ENCODE measurements around the gene TH.

TH gene

DNA sequence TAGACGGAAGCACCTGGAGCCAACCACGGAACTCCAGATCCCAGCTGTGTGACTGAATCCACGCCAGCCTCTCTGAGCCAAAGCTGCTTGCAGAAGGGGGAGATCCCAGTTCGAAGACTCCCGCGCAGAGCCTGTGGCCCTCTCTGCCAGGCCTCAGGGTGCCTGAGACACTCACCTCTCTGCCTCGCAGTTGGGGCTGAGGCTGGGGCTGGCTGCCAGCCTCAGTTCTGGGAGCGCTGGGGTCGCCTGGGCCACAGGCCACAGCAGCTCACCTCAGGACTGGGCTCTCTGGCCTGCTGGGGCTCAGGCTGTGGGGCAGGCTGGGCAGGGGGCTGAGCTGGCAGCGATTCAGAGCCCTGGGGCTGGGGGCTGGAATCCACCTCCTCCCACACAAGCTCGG, 24.2 kb downstream of the TH start:
- Histone ChIP-seq H3K9me3 (replicated peaks; ENCODE audit: insufficient read depth, low read length) (no peaks in the 10 kb centered on the region), H3K9ac (ENCODE audit: low read length) (no peak overlapping the region), H3K4me3 (ENCODE audit: low read length) (no peak overlapping the region), H3K4me1 (ENCODE audit: low read length) (no peaks in the 10 kb centered on the region), H3K9me2 (replicated peaks; ENCODE audit: insufficient read depth, low read length) (no peaks in the 10 kb centered on the region), H3F3A (ENCODE audit: insufficient read depth, low read length) (no peaks in the 10 kb centered on the region), H2AFZ (ENCODE audit: low read length) (no peak overlapping the region), H4K20me1 (ENCODE audit: insufficient read depth, low read length) (no peaks in the 10 kb centered on the region), H3K4me2 (ENCODE audit: low read depth, low read length) (no peak overlapping the region), H3K27ac (ENCODE audit: low read length) (no peak overlapping the region), H3K79me2 (ENCODE audit: low read length) (no peaks in the 10 kb centered on the region), H3K36me3 (replicated peaks; ENCODE audit: insufficient read depth, low read length) (no peaks in the 10 kb centered on the region), H3K27me3 (replicated peaks; ENCODE audit: insufficient read depth, low read length) (peaks cover 90% of the 10 kb centered on the region)
- TF ChIP-seq EZH2phosphoT487 (IDR thresholded peaks at IDR 0.05; ENCODE audit: low read length) (no peak), EZH2 (optimal IDR thresholded peaks at IDR 0.05; ENCODE audit: low read depth, low read length) (no peak)
- TF ChIP-seq, protein P1, sequence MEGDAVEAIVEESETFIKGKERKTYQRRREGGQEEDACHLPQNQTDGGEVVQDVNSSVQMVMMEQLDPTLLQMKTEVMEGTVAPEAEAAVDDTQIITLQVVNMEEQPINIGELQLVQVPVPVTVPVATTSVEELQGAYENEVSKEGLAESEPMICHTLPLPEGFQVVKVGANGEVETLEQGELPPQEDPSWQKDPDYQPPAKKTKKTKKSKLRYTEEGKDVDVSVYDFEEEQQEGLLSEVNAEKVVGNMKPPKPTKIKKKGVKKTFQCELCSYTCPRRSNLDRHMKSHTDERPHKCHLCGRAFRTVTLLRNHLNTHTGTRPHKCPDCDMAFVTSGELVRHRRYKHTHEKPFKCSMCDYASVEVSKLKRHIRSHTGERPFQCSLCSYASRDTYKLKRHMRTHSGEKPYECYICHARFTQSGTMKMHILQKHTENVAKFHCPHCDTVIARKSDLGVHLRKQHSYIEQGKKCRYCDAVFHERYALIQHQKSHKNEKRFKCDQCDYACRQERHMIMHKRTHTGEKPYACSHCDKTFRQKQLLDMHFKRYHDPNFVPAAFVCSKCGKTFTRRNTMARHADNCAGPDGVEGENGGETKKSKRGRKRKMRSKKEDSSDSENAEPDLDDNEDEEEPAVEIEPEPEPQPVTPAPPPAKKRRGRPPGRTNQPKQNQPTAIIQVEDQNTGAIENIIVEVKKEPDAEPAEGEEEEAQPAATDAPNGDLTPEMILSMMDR (IDR thresholded peaks at IDR 0.05; ENCODE audit: low read length): no peak
- DNase-seq: no peak

DNA sequence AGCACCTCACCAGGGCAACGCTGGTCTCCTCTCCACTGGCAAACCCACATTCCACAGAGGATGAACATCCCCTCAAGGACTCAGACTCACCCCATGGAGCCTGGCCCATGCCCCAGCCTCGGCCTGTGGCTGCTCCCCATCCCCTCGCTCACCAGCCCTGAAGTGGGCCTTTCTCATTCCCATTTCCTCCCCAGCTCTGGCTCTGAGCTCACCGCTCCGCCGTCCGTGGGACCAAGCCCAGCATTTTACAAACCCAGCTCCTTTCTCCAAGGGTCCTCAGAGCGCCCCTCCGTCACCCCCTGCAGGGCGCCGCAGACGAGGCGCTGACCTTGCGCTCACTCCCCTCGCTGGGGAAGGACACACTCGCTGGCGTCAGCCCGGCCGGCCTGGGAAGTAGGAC, 25.6 kb downstream of the TH start:
- TF ChIP-seq EZH2 (optimal IDR thresholded peaks at IDR 0.05; ENCODE audit: low read depth, low read length) (no peak), EZH2phosphoT487 (IDR thresholded peaks at IDR 0.05; ENCODE audit: low read length) (no peak)
- TF ChIP-seq, protein P1 (IDR thresholded peaks at IDR 0.05; ENCODE audit: low read length): no peak
- DNase-seq: no peak
- Histone ChIP-seq H3K27ac (ENCODE audit: low read length) (no peak overlapping the region), H4K20me1 (ENCODE audit: insufficient read depth, low read length) (no peaks in the 10 kb centered on the region), H3K79me2 (ENCODE audit: low read length) (no peaks in the 10 kb centered on the region), H3K9me2 (replicated peaks; ENCODE audit: insufficient read depth, low read length) (no peaks in the 10 kb centered on the region), H3F3A (ENCODE audit: insufficient read depth, low read length) (no peaks in the 10 kb centered on the region), H2AFZ (ENCODE audit: low read length) (no peak overlapping the region), H3K4me2 (ENCODE audit: low read depth, low read length) (no peak overlapping the region), H3K4me1 (ENCODE audit: low read length) (no peaks in the 10 kb centered on the region), H3K9me3 (replicated peaks; ENCODE audit: insufficient read depth, low read length) (no peaks in the 10 kb centered on the region), H3K9ac (ENCODE audit: low read length) (no peak overlapping the region), H3K36me3 (replicated peaks; ENCODE audit: insufficient read depth, low read length) (no peaks in the 10 kb centered on the region), H3K27me3 (replicated peaks; ENCODE audit: insufficient read depth, low read length) (peaks cover 98% of the 10 kb centered on the region), H3K4me3 (ENCODE audit: low read length) (no peak overlapping the region)

DNA sequence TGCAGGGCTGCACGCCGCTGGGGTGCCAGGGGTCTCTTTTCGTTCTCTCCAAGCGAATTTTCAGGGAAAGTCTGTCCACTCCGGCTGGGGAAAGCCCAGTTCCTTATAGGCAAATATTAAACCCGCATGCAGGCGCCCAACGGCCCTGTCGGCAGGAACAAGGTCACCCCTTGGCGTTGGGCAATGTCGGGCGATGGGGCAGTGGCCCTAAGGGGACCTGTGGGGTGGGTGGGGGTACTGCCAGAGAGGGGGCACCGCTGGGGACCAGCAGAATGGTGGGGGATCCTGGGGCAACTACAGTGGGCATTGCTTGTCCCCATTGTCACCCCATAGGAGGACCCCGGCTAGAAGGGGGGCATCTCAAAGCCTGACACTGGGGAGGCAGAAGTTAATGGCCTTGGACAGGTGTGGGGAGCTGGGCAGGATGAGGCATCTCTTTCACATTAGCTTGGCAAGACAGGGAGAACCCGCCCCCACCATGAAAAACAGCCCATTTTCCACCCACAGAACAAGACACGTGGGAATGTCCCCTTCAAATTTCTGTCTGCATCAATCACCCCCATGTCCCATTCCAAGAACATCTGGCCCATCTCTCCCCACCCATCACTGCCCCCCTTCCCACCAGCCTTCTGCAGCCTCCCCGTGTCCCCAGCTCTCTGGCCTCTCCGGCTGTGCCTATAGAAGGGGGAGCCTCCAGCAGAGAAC, 26.9 kb downstream of the TH start:
- Histone ChIP-seq H3K9ac (ENCODE audit: low read length) (no peak overlapping the region), H3K4me2 (ENCODE audit: low read depth, low read length) (no peak overlapping the region), H3K4me1 (ENCODE audit: low read length) (no peaks in the 10 kb centered on the region), H3K9me3 (replicated peaks; ENCODE audit: insufficient read depth, low read length) (no peaks in the 10 kb centered on the region), H3K36me3 (replicated peaks; ENCODE audit: insufficient read depth, low read length) (no peaks in the 10 kb centered on the region), H3K27ac (ENCODE audit: low read length) (no peak overlapping the region), H2AFZ (ENCODE audit: low read length) (no peak overlapping the region), H3K27me3 (replicated peaks; ENCODE audit: insufficient read depth, low read length) (peaks cover 94% of the 10 kb centered on the region), H3F3A (ENCODE audit: insufficient read depth, low read length) (no peaks in the 10 kb centered on the region), H4K20me1 (ENCODE audit: insufficient read depth, low read length) (no peaks in the 10 kb centered on the region), H3K4me3 (ENCODE audit: low read length) (no peak overlapping the region), H3K79me2 (ENCODE audit: low read length) (no peaks in the 10 kb centered on the region), H3K9me2 (replicated peaks; ENCODE audit: insufficient read depth, low read length) (no peaks in the 10 kb centered on the region)
- TF ChIP-seq, protein P1 (IDR thresholded peaks at IDR 0.05; ENCODE audit: low read length): no peak
- no peak for TF ChIP-seq EZH2phosphoT487 (IDR thresholded peaks at IDR 0.05; ENCODE audit: low read length)
- TF ChIP-seq EZH2 (optimal IDR thresholded peaks at IDR 0.05; ENCODE audit: low read depth, low read length): no peak
- no peak for DNase-seq

Measured in MM.1S (cell line).